ENCODE data around the gene ITGA11. TPM values are rescaled to one million over a fixed set of nuclear protein-coding genes. Genes with fewer than 3 reads are reported as not detected.

The ITGA11 gene
- total and polyA plus RNA-seq, 2 experiments from 2014 or later, result 0.03 to 0.40 TPM

GRCh38 chr15:68385240-68385561 lies 46.8 kb downstream of the ITGA11 start (continued):
- TF ChIP-seq STAT1 (IDR thresholded peaks at IDR 0.05; ENCODE audit: unreplicated experiment) (no peak), JUNB (IDR thresholded peaks at IDR 0.05; ENCODE audit: unreplicated experiment) (no peak)
- TF ChIP-seq, protein P1, sequence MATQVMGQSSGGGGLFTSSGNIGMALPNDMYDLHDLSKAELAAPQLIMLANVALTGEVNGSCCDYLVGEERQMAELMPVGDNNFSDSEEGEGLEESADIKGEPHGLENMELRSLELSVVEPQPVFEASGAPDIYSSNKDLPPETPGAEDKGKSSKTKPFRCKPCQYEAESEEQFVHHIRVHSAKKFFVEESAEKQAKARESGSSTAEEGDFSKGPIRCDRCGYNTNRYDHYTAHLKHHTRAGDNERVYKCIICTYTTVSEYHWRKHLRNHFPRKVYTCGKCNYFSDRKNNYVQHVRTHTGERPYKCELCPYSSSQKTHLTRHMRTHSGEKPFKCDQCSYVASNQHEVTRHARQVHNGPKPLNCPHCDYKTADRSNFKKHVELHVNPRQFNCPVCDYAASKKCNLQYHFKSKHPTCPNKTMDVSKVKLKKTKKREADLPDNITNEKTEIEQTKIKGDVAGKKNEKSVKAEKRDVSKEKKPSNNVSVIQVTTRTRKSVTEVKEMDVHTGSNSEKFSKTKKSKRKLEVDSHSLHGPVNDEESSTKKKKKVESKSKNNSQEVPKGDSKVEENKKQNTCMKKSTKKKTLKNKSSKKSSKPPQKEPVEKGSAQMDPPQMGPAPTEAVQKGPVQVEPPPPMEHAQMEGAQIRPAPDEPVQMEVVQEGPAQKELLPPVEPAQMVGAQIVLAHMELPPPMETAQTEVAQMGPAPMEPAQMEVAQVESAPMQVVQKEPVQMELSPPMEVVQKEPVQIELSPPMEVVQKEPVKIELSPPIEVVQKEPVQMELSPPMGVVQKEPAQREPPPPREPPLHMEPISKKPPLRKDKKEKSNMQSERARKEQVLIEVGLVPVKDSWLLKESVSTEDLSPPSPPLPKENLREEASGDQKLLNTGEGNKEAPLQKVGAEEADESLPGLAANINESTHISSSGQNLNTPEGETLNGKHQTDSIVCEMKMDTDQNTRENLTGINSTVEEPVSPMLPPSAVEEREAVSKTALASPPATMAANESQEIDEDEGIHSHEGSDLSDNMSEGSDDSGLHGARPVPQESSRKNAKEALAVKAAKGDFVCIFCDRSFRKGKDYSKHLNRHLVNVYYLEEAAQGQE (IDR thresholded peaks at IDR 0.05; ENCODE audit: unreplicated experiment), result no peak

GRCh38 chr15:68384451-68385239 lies 47.3 kb downstream of the ITGA11 start:
- H3K27me3 ChIP-seq (ENCODE audit: insufficient read depth), result no peaks in the 10 kb centered on the region
- H3K4me2 ChIP-seq, result no peak overlapping the region
- H3K36me3 Mint-ChIP-seq (ENCODE audit: low read depth), result peaks cover 4% of the 10 kb centered on the region; the same call in 1 of the 3 replicates
- no peaks in the 10 kb centered on the region for H3K9me2 ChIP-seq (ENCODE audit: insufficient read depth)
- no peaks in the 10 kb centered on the region for H4K20me1 ChIP-seq (replicated peaks; ENCODE audit: insufficient read depth)
- no peaks in the 10 kb centered on the region for H3F3A ChIP-seq (replicated peaks; ENCODE audit: low read depth)
- no peak overlapping the region for H3K4me3 ChIP-seq
- no peak overlapping the region for H3K4me3 Mint-ChIP-seq
- no peak overlapping the region for H3K27ac Mint-ChIP-seq
- H3K27me3 Mint-ChIP-seq (ENCODE audit: insufficient read depth, low read depth, poor library complexity), result peaks cover 4% of the 10 kb centered on the region
- H3K79me2 ChIP-seq (replicated peaks; ENCODE audit: insufficient read depth), result no peaks in the 10 kb centered on the region
- no peak for ATAC-seq
- TF ChIP-seq ZNF331 (CRISPR knock-in tag; IDR thresholded peaks at IDR 0.05; ENCODE audit: low read depth) (no peak), POLR2AphosphoS5 (IDR thresholded peaks at IDR 0.05; ENCODE audit: low read depth) (no peak), ZNF114 (CRISPR knock-in tag; IDR thresholded peaks at IDR 0.05) (no peak), JUNB (IDR thresholded peaks at IDR 0.05; ENCODE audit: unreplicated experiment) (no peak), EZH2 (IDR thresholded peaks at IDR 0.05; ENCODE audit: low read depth, unreplicated experiment) (no peak), ZNF462 (CRISPR knock-in tag; IDR thresholded peaks at IDR 0.05) (no peak)
- no peaks in the 10 kb centered on the region for H3K4me1 ChIP-seq (ENCODE audit: insufficient read depth)
- peaks cover 6% of the 10 kb centered on the region; the same call in 2 of the 3 replicates for H3K9me3 Mint-ChIP-seq
- no peak overlapping the region for H3K27ac ChIP-seq (ENCODE audit: low read depth)
- H3K36me3 ChIP-seq (ENCODE audit: insufficient read depth), result no peaks in the 10 kb centered on the region
- DNase-seq (ENCODE audit: low spot score), result no peak
- no peak overlapping the region for H2AFZ ChIP-seq
- no peaks in the 10 kb centered on the region for H3K4me1 Mint-ChIP-seq

All from GM23338 (cell line).